ENCODE measurements around the gene GALT. TPM values are rescaled to one million over a fixed set of nuclear protein-coding genes. Genes with fewer than 3 reads are reported as not detected.

The GALT gene
- total and polyA plus RNA-seq, 2 of the 4 experiments (the other 2 are of a cell fraction): 15.8 to 34.6 TPM

DNA sequence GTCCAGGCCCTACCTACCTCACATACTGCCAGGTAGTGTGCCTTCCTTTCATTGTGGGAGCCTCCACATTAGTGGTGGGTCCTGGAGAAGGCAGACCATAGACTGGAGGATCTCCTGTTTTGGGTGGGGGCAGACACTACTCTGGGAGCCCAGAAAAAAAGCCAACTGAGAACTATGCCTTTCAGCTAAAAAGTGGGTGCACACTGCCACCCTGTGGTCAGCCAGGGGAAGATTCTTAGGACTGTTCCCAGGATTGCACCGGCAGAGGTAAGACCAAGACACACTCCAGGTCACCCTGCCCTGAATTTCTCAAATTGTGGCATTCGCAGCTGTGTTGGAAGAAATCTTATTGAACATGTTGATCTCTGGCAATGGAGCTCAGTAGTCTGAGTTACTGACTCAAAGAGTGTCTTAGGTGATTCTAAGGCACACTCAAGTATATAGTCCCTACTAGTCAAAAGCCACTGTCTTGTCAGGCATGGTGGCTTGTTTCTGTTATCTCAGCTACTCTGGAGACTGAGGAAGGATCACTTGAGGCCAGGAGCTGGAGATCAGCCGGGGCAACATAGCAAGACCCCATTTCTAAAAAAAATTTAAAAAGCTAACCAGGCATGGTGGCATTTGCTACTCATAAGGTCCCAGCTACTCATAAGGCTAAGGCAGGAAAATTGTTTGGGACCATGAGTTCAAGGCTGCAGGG, 12.5 kb upstream of the GALT start (continued):
- TF ChIP-seq SMC3 (IDR thresholded peaks at IDR 0.05; ENCODE audit: low read depth, low read length) (peak; percentile 51), CHD1 (IDR thresholded peaks at IDR 0.05; ENCODE audit: low read depth, low read length) (no peak)

DNA sequence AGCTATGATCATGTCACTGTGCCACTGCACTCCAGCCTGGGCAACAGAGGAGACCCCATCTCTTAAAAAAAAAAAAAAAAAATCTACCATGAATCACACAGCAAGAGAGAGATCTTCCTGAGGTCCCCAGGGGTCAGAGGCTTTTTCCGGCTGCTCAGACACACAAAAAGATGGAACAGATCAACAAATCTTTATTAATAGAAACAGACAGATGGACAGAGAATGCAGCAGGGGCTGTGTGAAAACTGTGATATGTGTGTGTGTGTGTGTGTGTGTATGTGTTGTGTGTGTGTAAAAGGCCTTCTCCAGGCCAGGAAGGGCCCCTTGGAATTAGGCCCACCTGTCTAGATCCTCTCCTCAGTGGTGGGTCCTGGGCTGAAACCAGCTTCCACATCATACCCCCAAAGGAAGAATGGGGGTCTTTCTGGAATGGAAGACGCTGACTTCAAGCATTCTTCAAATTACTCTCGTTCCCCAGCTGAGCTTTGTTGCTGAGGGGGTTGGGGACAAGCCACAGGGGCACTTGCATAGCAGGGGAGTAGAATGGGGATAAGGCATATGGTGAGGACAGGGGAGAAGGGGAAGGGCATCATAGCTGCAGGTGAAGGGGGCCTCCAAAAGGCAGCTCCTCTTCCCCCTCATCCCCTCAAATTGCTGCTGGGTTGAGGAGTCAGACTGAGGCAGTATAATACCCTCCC, 11.8 kb upstream of the GALT start:
- intact Hi-C loops (cut with micrococcal nuclease) (loop anchor here (1.0 kb wide), 2 partner anchors 22 to 86 kb away; partner anchors contain the start of gene RPP25L), dilution Hi-C loops (cut with HindIII; ENCODE audit: low sequenced_read_pairs, unreplicated experiment) (no loop called here), in situ Hi-C loops (cut with MboI; ENCODE audit: low sequenced_read_pairs) (no loop called here)
- no CpG with 5 or more reads among the region's 3 CpGs for WGBS, 2 experiments (ENCODE audit: extremely low coverage in 2 of 2, insufficient read length in 1 of 2)
- Histone ChIP-seq H3K9me3 (ENCODE audit: control insufficient read depth, insufficient read depth, low read length) (no peaks in the 10 kb centered on the region), H4K8ac (ENCODE audit: low read depth in 2 of 2, low read length in 2 of 2) (no peak overlapping the region), H3K9ac (ENCODE audit: low read depth, low read length) (no peak overlapping the region), H3K9me1 (ENCODE audit: insufficient read depth, low read length) (peaks cover 13% of the 10 kb centered on the region; the same call in 1 of the 2 replicates), H4K5ac (ENCODE audit: low read depth, low read length) (no peak overlapping the region), H4K91ac (ENCODE audit: insufficient read depth, low read depth, low read length) (no peak overlapping the region), H3K14ac (replicated peaks; ENCODE audit: low read depth, low read length) (no peak overlapping the region), H3K27me3 (ENCODE audit: control insufficient read depth, insufficient read depth, low read length) (peaks cover 16% of the 10 kb centered on the region), H2BK15ac (ENCODE audit: low read depth, low read length) (no peak overlapping the region), H2AK9ac (replicated peaks; ENCODE audit: low read depth, low read length, poor library complexity) (no peak overlapping the region), H2BK20ac (ENCODE audit: low read depth, low read length) (no peak overlapping the region), H3K27ac (ENCODE audit: insufficient read depth, low read length) (no peak overlapping the region), H4K20me1 (ENCODE audit: insufficient read depth, low read length) (peaks cover 9% of the 10 kb centered on the region; the same call in 1 of the 2 replicates), H3K36me3 (ENCODE audit: control insufficient read depth, insufficient read depth, low read length) (peaks cover 6% of the 10 kb centered on the region), H3K4me2 (ENCODE audit: low read depth, low read length) (no peak overlapping the region), H3K4me1 (ENCODE audit: control insufficient read depth, insufficient read depth, low read length) (peaks cover 4% of the 10 kb centered on the region), H2AK5ac (ENCODE audit: low read depth, low read length) (no peak overlapping the region), H3K18ac (ENCODE audit: low read depth, low read length) (no peak overlapping the region), H3K79me1 (ENCODE audit: low read depth in 1 of 2, low read length in 2 of 2) (peaks cover 13 to 36% of the 10 kb centered on the region in 2 experiments), H3K4ac (ENCODE audit: low read depth, low read length) (no peak overlapping the region), H2BK120ac (ENCODE audit: low read depth, low read length) (no peak overlapping the region), H2BK5ac (ENCODE audit: low read depth, low read length, poor library complexity, severe bottlenecking) (no peak overlapping the region), H2AFZ (replicated peaks; ENCODE audit: low read length, poor library complexity) (no peak overlapping the region), H3K56ac (ENCODE audit: extremely low read depth, insufficient read depth, low read length) (no peak overlapping the region), H3K4me3 (ENCODE audit: insufficient read depth, low read depth, low read length) (no peak overlapping the region), H3K23ac (ENCODE audit: low read depth, low read length) (no peak overlapping the region)
- BruUV-seq (replicated peaks): TSS peak; percentile 86
- ATAC-seq (ENCODE audit: low read depth) (no peak), DNase-seq (no peak)
- ChIA-PET POLR2A (ENCODE audit: unreplicated experiment) (no interaction called here), CTCF (interaction anchor here (1.3 to 1.7 kb wide), 3 partner anchors 12 to 30 kb away, joined by 3 to 16 read pairs (median 6); partner anchors contain the start of genes DCTN3 and GALT)
- no peak for TF ChIP-seq RAD21 (IDR thresholded peaks at IDR 0.05; ENCODE audit: low read length)
- TF ChIP-seq BHLHE40 (IDR thresholded peaks at IDR 0.05; ENCODE audit: low read depth, low read length): no peak
- TF ChIP-seq, protein P1, sequence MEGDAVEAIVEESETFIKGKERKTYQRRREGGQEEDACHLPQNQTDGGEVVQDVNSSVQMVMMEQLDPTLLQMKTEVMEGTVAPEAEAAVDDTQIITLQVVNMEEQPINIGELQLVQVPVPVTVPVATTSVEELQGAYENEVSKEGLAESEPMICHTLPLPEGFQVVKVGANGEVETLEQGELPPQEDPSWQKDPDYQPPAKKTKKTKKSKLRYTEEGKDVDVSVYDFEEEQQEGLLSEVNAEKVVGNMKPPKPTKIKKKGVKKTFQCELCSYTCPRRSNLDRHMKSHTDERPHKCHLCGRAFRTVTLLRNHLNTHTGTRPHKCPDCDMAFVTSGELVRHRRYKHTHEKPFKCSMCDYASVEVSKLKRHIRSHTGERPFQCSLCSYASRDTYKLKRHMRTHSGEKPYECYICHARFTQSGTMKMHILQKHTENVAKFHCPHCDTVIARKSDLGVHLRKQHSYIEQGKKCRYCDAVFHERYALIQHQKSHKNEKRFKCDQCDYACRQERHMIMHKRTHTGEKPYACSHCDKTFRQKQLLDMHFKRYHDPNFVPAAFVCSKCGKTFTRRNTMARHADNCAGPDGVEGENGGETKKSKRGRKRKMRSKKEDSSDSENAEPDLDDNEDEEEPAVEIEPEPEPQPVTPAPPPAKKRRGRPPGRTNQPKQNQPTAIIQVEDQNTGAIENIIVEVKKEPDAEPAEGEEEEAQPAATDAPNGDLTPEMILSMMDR (conservative IDR thresholded peaks at IDR 0.05; ENCODE audit: low read depth, low read length): no peak
- TF ChIP-seq NFE2L2 (IDR thresholded peaks at IDR 0.05; ENCODE audit: low read depth, low read length): no peak
- no peak for TF ChIP-seq POLR2A (IDR thresholded peaks at IDR 0.05; ENCODE audit: low read depth, low read length)
- TF ChIP-seq CHD1 (IDR thresholded peaks at IDR 0.05; ENCODE audit: low read depth, low read length): no peak
- no peak for TF ChIP-seq CEBPB (IDR thresholded peaks at IDR 0.05; ENCODE audit: low read depth, low read length)
